Measurements from ENCODE around the gene FDPS.

Gene FDPS

GRCh38 chr1:155308493-155309422 lies at the start of gene FDPS:
FDPS (plus strand) TSS chr1:155308866; CDS start chr1:155309790, 924 bp downstream.
- peak; percentile 100 for DNase-seq

GRCh38 chr1:155260276-155260675 lies 48.4 kb upstream of the FDPS start:
- no peak for DNase-seq

- no peak for DNase-seq
Measured at GRCh38 chr1:155261493-155261851, 47.2 kb upstream of the FDPS start.

GRCh38 chr1:155261852-155262673 lies 46.6 kb upstream of the FDPS start, which contains the start of gene SCAMP3:
SCAMP3 (minus strand) TSS chr1:155262360; CDS start chr1:155262151, 209 bp downstream.
- peak; percentile 97 for DNase-seq

- no peak for DNase-seq
Measured at GRCh38 chr1:155263067-155263466, 45.6 kb upstream of the FDPS start.

- no peak for DNase-seq
Measured at GRCh38 chr1:155266553-155266952, 42.1 kb upstream of the FDPS start.

- DNase-seq = no peak
Measured at GRCh38 chr1:155267373-155267772, 41.3 kb upstream of the FDPS start.

- DNase-seq = no peak
Measured at GRCh38 chr1:155268630-155269029, 40.0 kb upstream of the FDPS start.

- DNase-seq = no peak
Measured at GRCh38 chr1:155269381-155269780, 39.3 kb upstream of the FDPS start.

GRCh38 chr1:155272466-155273342 lies 36.0 kb upstream of the FDPS start:
- DNase-seq = no peak

- DNase-seq = peak; percentile 97
Measured at GRCh38 chr1:155273343-155274245, 35.1 kb upstream of the FDPS start, which contains the start of gene CLK2. CLK2 (minus strand) TSS chr1:155273504; CDS start chr1:155270977, 2,527 bp downstream.

GRCh38 chr1:155277070-155277901 lies 31.4 kb upstream of the FDPS start, which contains the start of gene HCN3:
HCN3 (plus strand) TSS chr1:155277463; CDS start chr1:155277591, 128 bp downstream.
- peak; percentile 98 for DNase-seq

GRCh38 chr1:155277902-155278688 lies 30.6 kb upstream of the FDPS start:
- DNase-seq = peak; percentile 74

GRCh38 chr1:155278689-155279160 lies 29.9 kb upstream of the FDPS start:
- DNase-seq = no peak

- DNase-seq = no peak
Measured at GRCh38 chr1:155279268-155279667, 29.4 kb upstream of the FDPS start.

GRCh38 chr1:155282488-155283091 lies 26.1 kb upstream of the FDPS start:
- no peak for DNase-seq

- DNase-seq = no peak
Measured at GRCh38 chr1:155284476-155284875, 24.2 kb upstream of the FDPS start.

- no peak for DNase-seq
Measured at GRCh38 chr1:155285063-155285462, 23.6 kb upstream of the FDPS start.

- no peak for DNase-seq
Measured at GRCh38 chr1:155285631-155286044, 23.0 kb upstream of the FDPS start.
